ENCODE data around the gene TRIM46.

TRIM46 gene

GRCh38 chr1:155171836-155172731, 1.6 kb upstream of the TRIM46 start:
- DNase-seq (ENCODE audit: low spot score) = no peak

DNA sequence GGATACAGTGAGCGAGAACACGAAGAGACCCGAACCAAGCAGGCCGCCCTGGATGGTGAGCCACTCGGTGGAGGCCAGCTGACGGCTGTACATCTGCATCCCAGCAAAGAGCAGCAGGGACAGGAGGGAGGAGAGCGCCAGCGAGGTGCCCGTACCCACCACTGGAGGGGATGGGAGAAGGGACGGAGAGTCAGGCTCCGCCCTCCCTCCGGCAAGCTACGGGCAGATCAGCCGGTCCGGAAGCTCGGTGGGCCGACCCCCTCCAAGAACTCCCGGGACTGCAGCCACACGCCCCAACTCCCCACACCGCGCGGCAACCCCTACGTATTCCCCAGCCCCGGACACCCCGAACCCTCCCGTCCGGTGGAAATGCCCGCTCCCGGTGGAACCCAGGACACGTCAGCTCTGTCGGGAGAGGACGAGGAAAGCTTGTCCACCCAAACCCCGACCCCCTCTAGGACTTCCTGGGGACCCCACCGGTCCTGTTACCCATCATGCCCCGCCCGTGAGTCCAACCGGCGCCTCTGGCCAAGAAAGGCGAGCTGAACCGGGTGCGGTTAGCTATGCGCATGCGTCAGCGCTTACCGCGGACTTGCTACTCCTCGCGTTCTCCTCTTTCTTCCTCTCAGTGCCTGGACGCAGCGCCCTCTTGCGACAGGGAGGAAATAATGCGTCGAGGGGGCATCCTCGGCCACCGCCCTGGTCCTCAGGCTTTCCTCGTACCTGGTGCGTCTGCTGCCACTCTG, 744 bp upstream of the TRIM46 start, which contains the start of gene KRTCAP2:
TSS of gene KRTCAP2 (minus strand) at position 573 of the 746 bp plus-strand sequence. CDS start at position 493, 80 bp downstream.
- DNase-seq (ENCODE audit: low spot score) = peak; percentile 96

- DNase-seq (ENCODE audit: low spot score) = peak; percentile 50
Observed at GRCh38 chr1:155174324-155175280, 953 bp downstream of the TRIM46 start.

GRCh38 chr1:155175281-155175926, 1.8 kb downstream of the TRIM46 start:
- DNase-seq (ENCODE audit: low spot score) = peak; percentile 48

DNA sequence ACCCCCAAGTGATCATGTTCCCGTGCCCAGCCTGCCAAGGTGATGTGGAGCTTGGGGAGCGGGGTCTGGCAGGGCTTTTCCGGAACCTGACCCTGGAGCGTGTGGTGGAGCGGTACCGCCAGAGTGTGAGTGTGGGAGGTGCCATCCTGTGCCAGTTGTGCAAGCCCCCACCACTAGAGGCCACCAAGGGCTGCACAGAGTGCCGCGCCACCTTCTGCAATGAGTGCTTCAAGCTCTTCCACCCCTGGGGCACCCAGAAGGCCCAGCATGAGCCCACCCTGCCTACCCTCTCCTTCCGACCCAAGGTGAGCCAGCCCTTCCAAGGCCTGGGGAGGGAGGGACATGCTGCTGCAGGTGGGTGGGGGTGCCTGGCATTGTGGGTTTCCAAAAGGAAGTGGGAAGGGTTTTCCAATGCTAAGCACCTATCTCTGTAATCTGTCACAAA, 2.3 kb downstream of the TRIM46 start:
- no peak for DNase-seq (ENCODE audit: low spot score)

GRCh38 chr1:155176544-155177071, 3.0 kb downstream of the TRIM46 start:
- peak; percentile 70 for DNase-seq (ENCODE audit: low spot score)

- no peak for DNase-seq (ENCODE audit: low spot score)
Observed at GRCh38 chr1:155177192-155177917, 3.7 kb downstream of the TRIM46 start.

GRCh38 chr1:155177918-155178281, 4.3 kb downstream of the TRIM46 start:
- DNase-seq (ENCODE audit: low spot score) = no peak

DNA sequence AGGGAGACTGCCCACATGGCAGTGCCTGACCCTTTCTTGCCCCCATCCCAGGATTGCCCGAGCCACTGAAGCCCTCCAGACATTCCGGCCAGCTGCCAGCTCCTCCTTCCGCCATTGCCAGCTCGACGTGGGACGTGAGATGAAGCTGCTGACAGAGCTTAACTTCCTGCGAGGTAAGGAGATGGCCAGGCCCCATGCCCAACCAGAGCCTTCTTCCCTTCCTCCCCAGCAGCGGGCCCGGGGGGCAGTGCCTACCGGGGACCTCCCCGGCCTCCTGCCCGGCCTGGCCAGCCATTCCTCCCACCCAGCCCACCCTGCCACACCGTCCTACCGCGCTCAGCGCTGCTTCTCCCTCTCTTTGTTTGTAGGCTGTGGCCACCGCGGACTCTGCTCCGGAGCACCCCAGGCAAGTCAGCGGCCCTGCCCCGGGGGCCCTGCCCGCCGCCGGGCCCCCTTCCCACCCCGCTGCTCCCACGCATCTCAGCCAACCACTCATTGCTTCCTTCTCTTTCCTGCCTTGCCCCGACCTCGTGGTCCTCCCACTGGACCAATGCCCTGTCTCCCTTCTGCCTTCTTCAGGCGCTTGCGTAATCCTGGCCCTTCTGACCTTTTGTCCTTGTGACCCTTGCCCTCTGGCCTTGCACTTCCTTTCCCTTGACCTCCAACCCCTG, 4.9 kb downstream of the TRIM46 start:
- no peak for DNase-seq (ENCODE audit: low spot score)

GRCh38 chr1:155179112-155180031, 5.7 kb downstream of the TRIM46 start:
- no peak for DNase-seq (ENCODE audit: low spot score)

DNA sequence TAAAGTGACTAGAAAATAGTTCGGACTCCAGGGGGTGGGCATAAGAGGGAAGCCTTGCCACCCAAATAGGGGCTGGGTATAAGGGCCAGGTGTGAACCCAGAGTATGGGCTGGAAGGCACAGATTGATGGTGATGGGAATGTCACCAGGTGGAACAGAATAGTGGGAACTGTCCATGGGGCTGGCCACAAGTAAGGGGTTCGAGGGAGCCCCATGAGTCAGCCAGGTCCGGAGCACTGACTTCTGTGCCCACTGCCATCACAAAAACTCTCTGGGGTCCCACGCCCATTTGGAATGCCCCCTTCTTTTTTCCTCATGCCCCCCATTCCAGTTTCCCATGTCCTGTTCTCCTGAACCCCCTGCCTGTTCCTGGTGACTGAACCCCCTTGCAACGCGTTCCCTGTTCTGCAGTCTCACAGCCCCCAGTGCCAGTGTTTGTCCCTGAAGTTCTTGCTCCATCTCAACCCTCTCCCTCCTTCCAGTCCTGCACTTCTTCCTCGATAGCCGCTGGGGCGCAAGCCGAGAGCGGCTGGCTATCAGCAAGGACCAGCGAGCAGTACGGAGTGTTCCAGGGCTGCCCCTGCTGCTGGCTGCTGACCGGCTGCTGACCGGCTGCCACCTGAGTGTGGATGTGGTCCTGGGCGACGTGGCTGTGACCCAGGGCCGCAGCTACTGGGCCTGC, 7.9 kb downstream of the TRIM46 start:
- DNase-seq (ENCODE audit: low spot score) = no peak

- no peak for DNase-seq (ENCODE audit: low spot score)
Observed at GRCh38 chr1:155182052-155182550, 8.5 kb downstream of the TRIM46 start.

- no peak for DNase-seq (ENCODE audit: low spot score)
Observed at GRCh38 chr1:155183775-155184221, 10.1 kb downstream of the TRIM46 start.

DNA sequence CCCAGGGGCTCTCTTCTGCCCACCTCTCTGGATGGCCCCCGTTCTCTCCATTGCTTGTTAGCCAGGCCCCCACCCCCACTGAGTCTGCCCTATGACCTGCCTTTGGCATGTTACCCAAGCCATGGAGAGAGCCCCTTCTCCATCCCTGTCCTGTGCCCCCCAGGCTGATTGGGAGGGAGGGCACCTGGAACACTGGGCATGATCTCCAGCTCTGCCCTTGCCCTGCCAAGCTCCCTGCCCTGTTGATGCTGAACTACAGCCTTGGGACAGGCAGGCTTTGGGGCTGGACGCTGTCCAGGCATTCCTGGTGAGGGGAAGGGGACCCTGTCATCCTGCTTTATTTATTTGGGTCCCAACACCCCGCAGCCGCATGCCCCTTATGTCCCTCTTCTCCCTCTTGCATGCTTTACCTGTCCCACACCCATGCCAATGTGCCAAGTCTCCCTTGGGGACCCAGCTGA, 10.7 kb downstream of the TRIM46 start:
- DNase-seq (ENCODE audit: low spot score) = no peak

DNA sequence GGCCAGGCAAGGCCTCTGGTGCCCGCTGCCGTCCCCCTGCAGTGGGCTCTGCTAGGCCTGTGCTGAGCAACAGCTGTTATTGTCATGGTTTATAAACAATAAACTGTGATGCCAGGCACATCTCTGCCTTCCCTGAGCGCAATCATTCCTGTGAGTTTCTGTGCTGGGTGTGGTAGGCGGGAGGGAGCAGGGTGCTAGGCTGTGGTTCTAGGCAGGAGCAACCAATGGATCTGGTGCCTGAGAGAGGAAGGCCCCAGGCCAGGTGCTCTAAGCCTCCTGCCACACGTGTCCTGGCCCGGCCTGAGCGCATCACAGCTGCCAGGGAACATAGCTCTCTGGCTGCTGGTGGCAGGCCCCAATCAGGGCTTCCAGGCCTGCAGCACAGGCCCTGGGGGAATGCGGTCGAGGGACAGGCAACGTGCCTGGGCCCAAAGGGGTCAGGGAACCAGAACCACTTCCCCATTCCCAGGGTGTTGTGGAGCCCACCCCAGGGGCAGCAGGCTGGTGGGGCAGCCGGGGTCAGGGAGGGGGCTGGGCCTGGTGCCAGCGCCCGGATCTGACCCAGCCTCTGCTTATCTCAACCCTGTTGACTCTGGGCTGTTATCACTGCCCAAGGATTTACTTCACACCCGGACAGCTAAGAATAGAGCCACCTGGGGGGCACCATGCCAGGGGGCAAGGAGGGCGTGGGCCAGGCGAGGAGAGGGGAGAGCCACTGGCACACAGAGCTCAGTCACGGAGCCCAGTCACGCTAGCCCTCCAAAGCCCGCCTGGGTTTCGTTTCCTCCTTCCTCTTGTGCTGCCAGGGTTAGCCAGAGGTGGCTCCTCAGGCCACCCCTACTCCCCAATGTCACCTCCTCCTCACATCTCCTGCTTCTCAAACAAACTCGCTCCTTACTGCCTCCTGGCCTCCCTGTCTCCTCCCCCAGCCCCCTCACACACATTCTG, 11.5 kb downstream of the TRIM46 start:
- no peak for DNase-seq (ENCODE audit: low spot score)

DNA sequence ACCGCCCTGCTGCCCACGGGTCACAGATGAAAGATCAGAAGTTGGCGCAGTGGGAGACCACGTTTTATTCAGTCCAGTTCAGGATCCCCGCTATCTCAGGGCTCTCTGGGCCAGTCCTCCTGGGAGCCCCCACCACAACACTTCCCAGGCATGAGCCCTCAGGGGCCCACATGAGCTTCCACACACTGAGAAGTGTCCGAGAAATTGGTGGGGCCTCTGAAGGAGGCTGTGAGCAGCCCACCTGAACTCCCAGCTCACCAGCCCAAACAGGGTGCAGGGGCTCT, 12.1 kb downstream of the TRIM46 start:
- DNase-seq (ENCODE audit: low spot score) = no peak
